Measurements from ENCODE around the gene HOOK1. TPM values are rescaled to one million over a fixed set of nuclear protein-coding genes. Genes with fewer than 3 reads are reported as not detected.

Gene HOOK1
- polyA plus RNA-seq, 1 donor (not counting 4 experiments of a cell fraction or from before 2014, with no cell fraction given) = 12.7 TPM

- FAIRE-seq (no peak), DNase-seq (ENCODE audit: low read depth, low spot score) (no peak)
- Histone ChIP-seq H3K4me2 (ENCODE audit: control insufficient read depth, extremely low read depth, insufficient read depth, low read depth, low read length) (no peak overlapping the region), H3K4me3 (ENCODE audit: control insufficient read depth in 2 of 3, extremely low read depth in 1 of 3, insufficient read depth in 2 of 3, low read depth in 1 of 3, low read length in 3 of 3) (no peak overlapping the region), H2AFZ (ENCODE audit: control insufficient read depth, low read length) (no peak overlapping the region), H4K20me1 (ENCODE audit: control insufficient read depth, extremely low read depth, insufficient read depth, low read length) (no peaks in the 10 kb centered on the region), H3K27me3 (ENCODE audit: control insufficient read depth, extremely low read depth, insufficient read depth, low read length) (no peaks in the 10 kb centered on the region), H3K9ac (ENCODE audit: control insufficient read depth, extremely low read depth, insufficient read depth, low read length) (no peak overlapping the region), H3K9me3 (ENCODE audit: control insufficient read depth, low read depth, low read length) (no peaks in the 10 kb centered on the region), H3K9me1 (ENCODE audit: control insufficient read depth, extremely low read depth, insufficient read depth, low read length) (no peaks in the 10 kb centered on the region), H3K27ac (ENCODE audit: control insufficient read depth, insufficient read depth, low read length) (no peak overlapping the region), H3K36me3 (ENCODE audit: control insufficient read depth in 2 of 2, extremely low read depth in 1 of 2, insufficient read depth in 2 of 2, low read length in 2 of 2) (no peaks in the 10 kb centered on the region), H3K4me1 (ENCODE audit: control insufficient read depth, extremely low read depth, insufficient read depth, low read length) (no peaks in the 10 kb centered on the region), H3K79me2 (ENCODE audit: control insufficient read depth, insufficient read depth, low read length) (no peaks in the 10 kb centered on the region)
- no peak for TF ChIP-seq EZH2 (IDR thresholded peaks at IDR 0.05; ENCODE audit: low read length)
- TF ChIP-seq, protein P1, sequence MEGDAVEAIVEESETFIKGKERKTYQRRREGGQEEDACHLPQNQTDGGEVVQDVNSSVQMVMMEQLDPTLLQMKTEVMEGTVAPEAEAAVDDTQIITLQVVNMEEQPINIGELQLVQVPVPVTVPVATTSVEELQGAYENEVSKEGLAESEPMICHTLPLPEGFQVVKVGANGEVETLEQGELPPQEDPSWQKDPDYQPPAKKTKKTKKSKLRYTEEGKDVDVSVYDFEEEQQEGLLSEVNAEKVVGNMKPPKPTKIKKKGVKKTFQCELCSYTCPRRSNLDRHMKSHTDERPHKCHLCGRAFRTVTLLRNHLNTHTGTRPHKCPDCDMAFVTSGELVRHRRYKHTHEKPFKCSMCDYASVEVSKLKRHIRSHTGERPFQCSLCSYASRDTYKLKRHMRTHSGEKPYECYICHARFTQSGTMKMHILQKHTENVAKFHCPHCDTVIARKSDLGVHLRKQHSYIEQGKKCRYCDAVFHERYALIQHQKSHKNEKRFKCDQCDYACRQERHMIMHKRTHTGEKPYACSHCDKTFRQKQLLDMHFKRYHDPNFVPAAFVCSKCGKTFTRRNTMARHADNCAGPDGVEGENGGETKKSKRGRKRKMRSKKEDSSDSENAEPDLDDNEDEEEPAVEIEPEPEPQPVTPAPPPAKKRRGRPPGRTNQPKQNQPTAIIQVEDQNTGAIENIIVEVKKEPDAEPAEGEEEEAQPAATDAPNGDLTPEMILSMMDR (optimal IDR thresholded peaks at IDR 0.05 in 1 of 3, IDR thresholded peaks at IDR 0.05 in 1 of 3, conservative IDR thresholded peaks at IDR 0.05 in 1 of 3; ENCODE audit: extremely low read depth in 1 of 3, insufficient read depth in 2 of 3, low read length in 3 of 3) = no peak
- dilution Hi-C loops (cut with MboI; ENCODE audit: extremely low pct_ligation_motif_present, low sequenced_read_pairs) = no loop called here
These were observed 11.2 kb upstream of the HOOK1 start for GRCh38 chr1:59803458-59804038.

DNA sequence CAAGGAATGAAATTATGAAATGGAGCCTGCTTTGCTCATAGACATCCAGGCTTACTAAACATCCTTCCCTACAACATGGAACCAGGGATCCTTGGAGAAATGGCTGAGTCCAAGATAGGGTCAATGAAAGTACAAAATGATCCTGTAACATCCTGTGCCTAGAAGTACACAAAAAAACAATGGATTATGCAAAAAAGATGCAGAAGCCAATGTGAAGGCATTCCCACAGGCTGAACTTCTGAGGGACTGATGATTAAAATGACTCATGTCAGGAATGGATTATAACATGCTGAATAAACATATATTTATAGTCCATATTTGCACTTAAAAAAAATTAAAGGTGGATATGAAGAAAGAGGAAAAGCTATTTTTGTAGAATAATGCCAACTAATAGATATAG is 10.4 kb upstream of the HOOK1 start:
- H3K9me3 ChIP-seq (ENCODE audit: control insufficient read depth, low read depth, low read length) = no peaks in the 10 kb centered on the region
- no peaks in the 10 kb centered on the region for H3K27me3 ChIP-seq (ENCODE audit: control insufficient read depth, extremely low read depth, insufficient read depth, low read length)
- DNase-seq (ENCODE audit: low read depth, low spot score) = no peak
- no peak overlapping the region for H3K4me3 ChIP-seq (ENCODE audit: control insufficient read depth in 2 of 3, extremely low read depth in 1 of 3, insufficient read depth in 2 of 3, low read depth in 1 of 3, low read length in 3 of 3)
- H3K9ac ChIP-seq (ENCODE audit: control insufficient read depth, extremely low read depth, insufficient read depth, low read length) = no peak overlapping the region
- H3K4me2 ChIP-seq (ENCODE audit: control insufficient read depth, extremely low read depth, insufficient read depth, low read depth, low read length) = no peak overlapping the region
- no peaks in the 10 kb centered on the region for H3K79me2 ChIP-seq (ENCODE audit: control insufficient read depth, insufficient read depth, low read length)
- H3K27ac ChIP-seq (ENCODE audit: control insufficient read depth, insufficient read depth, low read length) = no peak overlapping the region
- dilution Hi-C loops (cut with MboI; ENCODE audit: extremely low pct_ligation_motif_present, low sequenced_read_pairs) = no loop called here
- no peaks in the 10 kb centered on the region for H3K9me1 ChIP-seq (ENCODE audit: control insufficient read depth, extremely low read depth, insufficient read depth, low read length)
- no peak for TF ChIP-seq EZH2 (IDR thresholded peaks at IDR 0.05; ENCODE audit: low read length)
- TF ChIP-seq, protein P1 (optimal IDR thresholded peaks at IDR 0.05 in 1 of 3, IDR thresholded peaks at IDR 0.05 in 1 of 3, conservative IDR thresholded peaks at IDR 0.05 in 1 of 3; ENCODE audit: extremely low read depth in 1 of 3, insufficient read depth in 2 of 3, low read length in 3 of 3) = no peak
- H3K36me3 ChIP-seq (ENCODE audit: control insufficient read depth in 2 of 2, extremely low read depth in 1 of 2, insufficient read depth in 2 of 2, low read length in 2 of 2) = no peaks in the 10 kb centered on the region
- H4K20me1 ChIP-seq (ENCODE audit: control insufficient read depth, extremely low read depth, insufficient read depth, low read length) = no peaks in the 10 kb centered on the region
- H3K4me1 ChIP-seq (ENCODE audit: control insufficient read depth, extremely low read depth, insufficient read depth, low read length) = no peaks in the 10 kb centered on the region
- no peak overlapping the region for H2AFZ ChIP-seq (ENCODE audit: control insufficient read depth, low read length)
- FAIRE-seq = no peak

Data from keratinocyte (primary cell).